Mesothelial cell of epicardium (in vitro differentiated cells): ENCODE measurements around the gene MAN2B2. TPM values are rescaled to one million over a fixed set of nuclear protein-coding genes. Genes with fewer than 3 reads are reported as not detected.

Source experiments
- DNase-seq, 2 experiments: peaks; one replicate each; pipeline ENCODE4 v3.0.0; 2021; ENCODE audit warnings: low spot score in 2 of 2; ENCODE audit not compliant: unreplicated experiment in 2 of 2
- H3K27ac Mint-ChIP-seq: 2 replicates; pipeline ENCODE4 v1.8.0; 2021; ENCODE audit warnings: mixed read lengths
- H3K27me3 Mint-ChIP-seq: 2 replicates; pipeline ENCODE4 v1.8.0; 2021; ENCODE audit warnings: low read depth, mixed read lengths
- H3K36me3 Mint-ChIP-seq: 2 replicates; pipeline ENCODE4 v1.8.0; 2021; ENCODE audit warnings: mixed read lengths
- H3K4me1 Mint-ChIP-seq: 2 replicates; pipeline ENCODE4 v1.8.0; 2021; ENCODE audit warnings: mixed read lengths
- H3K4me3 Mint-ChIP-seq: 2 replicates; pipeline ENCODE4 v1.8.0; 2021; ENCODE audit warnings: mild to moderate bottlenecking, moderate library complexity, mixed read lengths
- H3K9me3 Mint-ChIP-seq: 2 replicates; pipeline ENCODE4 v1.8.0; 2021; ENCODE audit warnings: mixed read lengths
- total RNA-seq: library from RNA; stranded (reverse); gene quantifications from 3 replicates; pipeline ENCODE4 v1.2.1, GENCODE V29; 2021
- TF ChIP-seq, protein P1 (sequence below): fragments of 200-600 bp; sonication (generic); IDR thresholded peaks from one replicate; pipeline ENCODE4 v1.5.0; 2021; ENCODE audit warnings: antibody characterized with exemption; ENCODE audit not compliant: unreplicated experiment

MAN2B2 gene
- total RNA-seq, 1 donor from 2014 or later = 24.0 TPM

DNA sequence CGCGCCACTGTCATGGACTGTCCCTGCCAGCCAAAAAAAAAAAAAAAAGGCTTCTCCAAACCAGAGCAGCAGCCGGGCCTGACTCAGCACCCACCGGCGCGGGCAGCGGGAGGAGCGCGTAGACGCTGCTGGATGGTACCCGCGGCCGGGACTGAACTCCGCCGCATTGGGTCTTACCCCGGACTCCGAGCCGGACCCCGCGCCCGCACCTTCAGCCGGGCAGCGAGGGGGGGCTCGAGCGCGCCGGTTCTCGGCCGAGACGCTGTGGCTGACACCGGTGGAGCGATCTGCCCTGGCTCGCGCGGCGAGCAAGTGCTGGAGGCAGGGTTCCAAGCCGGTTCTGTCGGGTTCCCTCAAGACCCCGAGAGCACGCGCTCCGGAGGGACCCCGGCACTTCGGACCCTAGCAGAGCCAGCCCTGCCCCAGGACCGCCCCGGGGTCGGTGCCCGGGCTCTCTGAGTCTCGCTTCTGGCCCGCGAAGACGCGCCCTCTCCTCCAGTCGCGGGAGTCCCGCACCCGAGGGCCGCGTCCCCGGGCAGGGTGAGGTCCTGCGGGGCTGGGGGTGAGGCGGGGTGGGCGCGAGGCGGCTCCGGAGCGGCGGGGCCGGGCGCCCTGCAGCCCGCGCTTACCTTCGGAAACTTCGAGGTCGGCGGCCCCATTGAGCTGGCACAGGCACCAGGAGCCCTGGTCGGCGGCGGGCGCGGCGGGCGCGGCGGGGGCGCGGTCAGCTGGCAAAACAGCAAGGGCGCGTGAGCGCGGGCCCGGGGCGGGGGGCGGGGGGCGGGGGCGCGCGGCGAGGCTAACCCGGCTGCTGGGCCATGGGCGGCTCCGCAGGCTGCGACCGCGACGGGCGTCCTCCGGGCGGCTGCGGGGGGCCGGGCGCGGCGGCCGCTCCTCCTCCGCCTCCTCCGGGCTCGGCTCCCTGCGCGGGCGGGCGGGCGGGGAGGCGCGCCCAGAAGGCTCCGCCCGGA, 11.8 kb upstream of the MAN2B2 start:
- DNase-seq = no peak
- no peak overlapping the region for H3K27ac Mint-ChIP-seq
- no peaks in the 10 kb centered on the region for H3K36me3 Mint-ChIP-seq
- no peaks in the 10 kb centered on the region for H3K9me3 Mint-ChIP-seq
- TF ChIP-seq, protein P1, sequence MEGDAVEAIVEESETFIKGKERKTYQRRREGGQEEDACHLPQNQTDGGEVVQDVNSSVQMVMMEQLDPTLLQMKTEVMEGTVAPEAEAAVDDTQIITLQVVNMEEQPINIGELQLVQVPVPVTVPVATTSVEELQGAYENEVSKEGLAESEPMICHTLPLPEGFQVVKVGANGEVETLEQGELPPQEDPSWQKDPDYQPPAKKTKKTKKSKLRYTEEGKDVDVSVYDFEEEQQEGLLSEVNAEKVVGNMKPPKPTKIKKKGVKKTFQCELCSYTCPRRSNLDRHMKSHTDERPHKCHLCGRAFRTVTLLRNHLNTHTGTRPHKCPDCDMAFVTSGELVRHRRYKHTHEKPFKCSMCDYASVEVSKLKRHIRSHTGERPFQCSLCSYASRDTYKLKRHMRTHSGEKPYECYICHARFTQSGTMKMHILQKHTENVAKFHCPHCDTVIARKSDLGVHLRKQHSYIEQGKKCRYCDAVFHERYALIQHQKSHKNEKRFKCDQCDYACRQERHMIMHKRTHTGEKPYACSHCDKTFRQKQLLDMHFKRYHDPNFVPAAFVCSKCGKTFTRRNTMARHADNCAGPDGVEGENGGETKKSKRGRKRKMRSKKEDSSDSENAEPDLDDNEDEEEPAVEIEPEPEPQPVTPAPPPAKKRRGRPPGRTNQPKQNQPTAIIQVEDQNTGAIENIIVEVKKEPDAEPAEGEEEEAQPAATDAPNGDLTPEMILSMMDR = no peak
- no peaks in the 10 kb centered on the region for H3K4me1 Mint-ChIP-seq
- peaks cover 92% of the 10 kb centered on the region for H3K27me3 Mint-ChIP-seq
- H3K4me3 Mint-ChIP-seq = peak overlapping the region; percentile 20

DNA sequence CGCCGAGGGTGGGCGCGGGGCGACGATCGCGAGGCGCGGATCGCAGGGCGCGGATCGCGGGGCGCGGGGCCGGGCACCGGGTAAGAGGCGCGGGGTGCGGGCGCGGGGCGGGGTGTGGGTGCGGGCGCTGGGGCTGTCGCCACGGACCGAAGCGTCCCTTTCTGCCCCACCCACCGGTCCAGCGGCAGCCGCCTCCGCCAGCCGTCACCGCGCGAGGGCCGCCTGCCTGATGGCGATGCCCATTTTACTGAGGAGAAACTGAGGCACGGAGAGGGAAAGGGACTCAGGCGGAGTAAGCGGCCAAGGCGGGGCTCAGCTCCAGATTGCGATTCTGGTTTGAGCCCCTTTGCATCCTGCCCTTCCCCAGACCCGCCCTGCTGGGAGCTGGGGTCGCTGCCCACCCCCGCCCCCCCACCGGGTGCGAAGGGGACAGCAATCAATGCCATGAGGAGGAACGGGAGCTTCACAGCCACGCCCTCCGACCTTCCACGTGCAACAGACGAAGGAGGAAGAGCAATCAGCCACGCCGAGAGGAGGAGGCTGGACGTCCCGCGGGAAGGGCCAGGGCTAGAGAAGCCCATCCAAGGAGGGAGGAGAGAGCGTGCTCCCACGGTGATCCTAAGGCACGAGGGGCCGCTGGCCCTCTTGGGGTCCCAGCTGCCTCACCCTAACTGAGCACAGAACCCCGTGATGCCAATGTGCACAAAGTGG, 10.9 kb upstream of the MAN2B2 start:
- no peaks in the 10 kb centered on the region for H3K4me1 Mint-ChIP-seq
- TF ChIP-seq, protein P1 = no peak
- DNase-seq = no peak
- no peak overlapping the region for H3K27ac Mint-ChIP-seq
- no peaks in the 10 kb centered on the region for H3K36me3 Mint-ChIP-seq
- H3K27me3 Mint-ChIP-seq = peaks cover 92% of the 10 kb centered on the region
- H3K4me3 Mint-ChIP-seq = peak overlapping the region; percentile 24
- no peaks in the 10 kb centered on the region for H3K9me3 Mint-ChIP-seq

DNA sequence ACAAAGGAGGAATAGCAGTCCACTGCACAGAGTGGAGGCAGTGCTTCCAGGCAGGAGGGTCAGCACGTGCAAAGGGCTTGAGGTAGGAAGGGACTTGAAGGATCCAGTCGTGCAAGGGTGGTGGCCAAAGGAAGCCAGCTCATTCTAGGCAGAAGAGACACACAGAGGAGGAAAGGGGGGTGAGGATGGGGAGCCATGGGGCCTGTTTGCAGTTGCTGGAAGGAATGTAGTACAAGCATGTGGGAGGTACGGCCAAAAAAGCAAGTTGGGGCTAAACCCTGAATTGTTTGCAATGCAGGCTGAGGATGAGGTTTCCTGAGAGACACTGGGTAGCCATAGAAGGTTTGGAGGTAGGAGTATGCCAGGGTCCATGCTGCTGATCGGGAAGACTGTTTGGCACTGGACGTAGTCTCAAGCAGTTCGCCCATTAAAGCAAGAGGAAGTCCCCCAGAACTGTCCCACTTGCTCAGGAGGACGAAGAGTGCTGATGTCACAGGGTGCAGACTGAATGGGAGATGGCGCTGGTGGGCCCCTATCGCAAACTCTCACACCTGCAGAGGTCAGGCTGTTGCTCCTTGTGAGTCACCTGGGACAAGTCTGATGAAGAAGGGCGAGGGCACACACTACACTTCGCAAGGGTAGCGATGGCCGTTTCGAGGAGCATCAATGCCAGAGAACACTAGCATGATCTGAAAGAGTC, 9.1 kb upstream of the MAN2B2 start:
- Mint-ChIP-seq H3K9me3 (no peaks in the 10 kb centered on the region), H3K4me1 (no peaks in the 10 kb centered on the region), H3K27me3 (peaks cover 90% of the 10 kb centered on the region), H3K36me3 (no peaks in the 10 kb centered on the region), H3K4me3 (peak overlapping the region; percentile 11), H3K27ac (no peak overlapping the region)
- DNase-seq = no peak
- TF ChIP-seq, protein P1 = no peak

DNA sequence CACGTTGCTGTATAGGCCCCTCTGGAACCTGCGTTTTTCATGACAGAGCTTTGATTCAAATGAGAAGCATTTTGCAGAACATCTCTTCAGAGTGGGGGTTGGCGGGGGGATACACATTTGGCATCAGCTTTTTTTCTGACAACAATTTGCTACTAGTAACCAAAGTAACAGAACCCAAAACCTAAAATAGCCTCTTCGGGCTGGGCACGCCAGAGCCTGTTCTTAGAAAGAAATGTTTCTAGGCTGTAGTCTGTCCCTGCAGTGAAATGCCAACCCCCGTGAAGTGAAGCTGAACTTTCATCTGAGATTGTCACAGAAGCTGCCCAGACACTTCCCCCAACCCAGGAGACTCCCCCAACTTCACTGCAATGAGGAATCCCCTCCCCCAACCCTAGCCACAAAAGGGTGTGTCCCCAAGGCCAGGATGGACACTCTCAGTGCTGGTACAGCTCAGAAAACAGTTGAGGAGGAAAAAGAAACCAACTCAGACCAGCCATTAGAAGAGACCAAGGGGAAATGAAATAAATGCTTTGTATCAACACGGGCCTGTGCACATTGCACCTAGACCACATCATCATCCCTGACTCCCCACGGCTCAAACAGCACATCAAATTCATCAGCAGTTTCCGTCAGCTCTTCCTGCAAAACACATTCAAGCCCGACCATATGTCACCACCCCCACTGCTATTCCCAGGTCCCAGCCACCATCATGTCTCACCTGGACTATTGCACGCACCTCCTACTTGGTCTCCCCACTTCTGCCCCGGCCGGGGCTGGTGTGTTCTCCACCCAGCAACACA, 8.4 kb upstream of the MAN2B2 start:
- Mint-ChIP-seq H3K9me3 (peaks cover 6% of the 10 kb centered on the region), H3K4me1 (no peaks in the 10 kb centered on the region), H3K27me3 (peaks cover 90% of the 10 kb centered on the region), H3K27ac (no peak overlapping the region), H3K36me3 (no peaks in the 10 kb centered on the region), H3K4me3 (no peak overlapping the region)
- no peak for DNase-seq
- TF ChIP-seq, protein P1 = no peak

DNA sequence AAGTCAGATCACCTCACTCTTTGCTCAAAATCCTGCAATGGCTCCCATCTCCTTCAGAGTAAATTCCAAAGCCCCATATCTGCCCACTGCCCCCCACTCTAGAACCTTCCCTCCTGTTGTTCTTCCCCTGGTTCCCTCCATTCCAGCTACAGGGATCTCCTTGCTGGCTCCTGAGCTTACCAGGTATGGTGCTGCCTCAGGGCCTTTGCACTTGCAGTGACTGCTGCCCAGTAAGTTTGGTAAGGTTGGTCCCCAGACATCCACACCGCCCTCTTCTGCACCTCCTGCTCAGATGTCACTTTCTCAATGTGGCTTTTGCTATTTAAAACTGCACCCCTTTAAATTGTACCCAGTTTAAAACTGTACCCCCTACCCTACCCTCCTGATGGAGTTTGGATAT, 7.8 kb upstream of the MAN2B2 start:
- Mint-ChIP-seq H3K36me3 (no peaks in the 10 kb centered on the region), H3K9me3 (peaks cover 6% of the 10 kb centered on the region), H3K27me3 (peaks cover 88% of the 10 kb centered on the region), H3K4me1 (no peaks in the 10 kb centered on the region), H3K27ac (no peak overlapping the region), H3K4me3 (no peak overlapping the region)
- DNase-seq = no peak
- TF ChIP-seq, protein P1 = no peak
